H9 (cell line): ENCODE data around the gene RACGAP1. TPM values are rescaled to one million over a fixed set of nuclear protein-coding genes. Genes with fewer than 3 reads are reported as not detected.

Source experiments
- DNase-seq: peaks from one replicate; pipeline ENCODE4 v3.0.0-alpha.2; 2017
- H2AFZ ChIP-seq: one replicate; pipeline ENCODE4 v1.6.1; 2013; ENCODE audit warnings: mild to moderate bottlenecking, low read length, control low read depth, moderate library complexity
- H2AK5ac ChIP-seq: 2 replicates; pipeline ENCODE4 v1.6.1; 2013; ENCODE audit warnings: low read length, control low read depth, mixed read lengths; ENCODE audit not compliant: insufficient read length
- H2BK120ac ChIP-seq: one replicate; pipeline ENCODE4 v1.6.1; 2013; ENCODE audit warnings: low read depth, mild to moderate bottlenecking, low read length, control low read depth, inconsistent platforms; ENCODE audit not compliant: poor library complexity, severe bottlenecking
- H2BK12ac ChIP-seq: 2 replicates; pipeline ENCODE4 v1.6.1; 2013; ENCODE audit warnings: low read length, control low read depth, mixed read lengths, low read depth; ENCODE audit not compliant: insufficient read length
- H2BK15ac ChIP-seq: 2 replicates; pipeline ENCODE4 v1.6.1; 2013; ENCODE audit warnings: low read depth, low read length, control low read depth
- H2BK20ac ChIP-seq: one replicate; pipeline ENCODE4 v1.6.1; 2013; ENCODE audit warnings: low read depth, mild to moderate bottlenecking, low read length, control low read depth, inconsistent platforms; ENCODE audit not compliant: poor library complexity, severe bottlenecking
- H2BK5ac ChIP-seq: 2 replicates; pipeline ENCODE4 v1.6.1; 2013; ENCODE audit warnings: low read length, control low read depth, mixed read lengths; ENCODE audit not compliant: insufficient read length
- H3K14ac ChIP-seq: 2 replicates; pipeline ENCODE4 v1.6.1; 2013; ENCODE audit warnings: low read length, control low read depth; ENCODE audit not compliant: insufficient read depth
- H3K18ac ChIP-seq: 2 replicates; pipeline ENCODE4 v1.6.1; 2013; ENCODE audit warnings: low read depth, mild to moderate bottlenecking, mixed read lengths, low read length, control low read depth; ENCODE audit not compliant: insufficient read length
- H3K23ac ChIP-seq: 2 replicates; pipeline ENCODE4 v1.6.1; 2013; ENCODE audit warnings: low read length, control low read depth, mixed read lengths, low read depth; ENCODE audit not compliant: insufficient read length
- H3K23me2 ChIP-seq: 2 replicates; pipeline ENCODE4 v1.6.1; 2013; ENCODE audit warnings: low read depth, mild to moderate bottlenecking, mixed read lengths, low read length, control low read depth; ENCODE audit not compliant: insufficient read length, poor library complexity, severe bottlenecking
- H3K27ac ChIP-seq: 2 replicates; pipeline ENCODE4 v1.5.1; 2013; ENCODE audit warnings: low read length, control low read depth, mixed read lengths, low read depth; ENCODE audit not compliant: insufficient read length
- H3K27me3 ChIP-seq: 2 replicates; pipeline ENCODE4 v1.6.1; 2013; ENCODE audit warnings: low read length, control low read depth, inconsistent platforms; ENCODE audit not compliant: insufficient read depth
- H3K4ac ChIP-seq: 2 replicates; pipeline ENCODE4 v1.6.1; 2013; ENCODE audit warnings: low read depth, mild to moderate bottlenecking, control low read depth, inconsistent platforms, low read length, moderate library complexity
- H3K4me1 ChIP-seq: 2 replicates; pipeline ENCODE4 v1.6.1; 2013; ENCODE audit warnings: low read length, control low read depth, inconsistent platforms; ENCODE audit not compliant: insufficient read depth
- H3K4me2 ChIP-seq: 2 replicates; pipeline ENCODE4 v1.6.1; 2013; ENCODE audit warnings: low read length, control low read depth, mixed read lengths; ENCODE audit not compliant: insufficient read length, insufficient read depth
- H3K56ac ChIP-seq: 2 replicates; pipeline ENCODE4 v1.6.1; 2013; ENCODE audit warnings: low read depth, mild to moderate bottlenecking, mixed read lengths, low read length, control low read depth; ENCODE audit not compliant: insufficient read length
- H3K79me1 ChIP-seq: 2 replicates; pipeline ENCODE4 v1.6.1; 2013; ENCODE audit warnings: low read depth, mild to moderate bottlenecking, moderate library complexity, low read length, control low read depth, inconsistent platforms; ENCODE audit not compliant: insufficient read depth, poor library complexity, severe bottlenecking
- H3K79me2 ChIP-seq: 2 replicates; pipeline ENCODE4 v1.6.1; 2013; ENCODE audit warnings: low read length, control low read depth, inconsistent platforms; ENCODE audit not compliant: insufficient read depth
- H3K9ac ChIP-seq: 2 replicates; pipeline ENCODE4 v1.6.1; 2013; ENCODE audit warnings: low read length, control low read depth, mixed read lengths; ENCODE audit not compliant: insufficient read length; ENCODE audit errors: extremely low read depth
- H3K9me3 ChIP-seq: one replicate; pipeline ENCODE4 v1.6.1; 2013; ENCODE audit warnings: low read depth, low read length, inconsistent platforms; ENCODE audit not compliant: control insufficient read depth
- H3T11ph ChIP-seq: one replicate; pipeline ENCODE4 v1.6.1; 2013; ENCODE audit warnings: mild to moderate bottlenecking, low read length, control low read depth, inconsistent platforms
- H4K20me1 ChIP-seq: one replicate; pipeline ENCODE4 v1.6.1; 2013; ENCODE audit not compliant: control insufficient read depth, insufficient read length, insufficient read depth
- H4K5ac ChIP-seq: 2 replicates; pipeline ENCODE4 v1.6.1; 2013; ENCODE audit warnings: low read depth, mild to moderate bottlenecking, mixed read lengths, low read length, control low read depth; ENCODE audit not compliant: insufficient read length
- H4K8ac ChIP-seq: replicated peaks from 2 replicates; pipeline ENCODE4 v1.6.1; 2013; ENCODE audit warnings: low read length, control low read depth, mixed read lengths, low read depth; ENCODE audit not compliant: insufficient read length
- H4K91ac ChIP-seq: 2 replicates; pipeline ENCODE4 v1.6.1; 2013; ENCODE audit warnings: low read depth, mild to moderate bottlenecking, moderate library complexity, mixed read lengths, low read length, control low read depth; ENCODE audit not compliant: insufficient read length
- H3K27ac Mint-ChIP-seq, 3 experiments: 2 replicates in 2 of 3; 3 replicates in 1 of 3; pipeline ENCODE4 v1.8.0; 2020 to 2021; ENCODE audit warnings: mixed read lengths in 3 of 3, mild to moderate bottlenecking in 1 of 3, moderate library complexity in 1 of 3
- H3K27me3 Mint-ChIP-seq: 2 replicates; pipeline ENCODE4 v1.8.0; 2021; ENCODE audit warnings: low read depth, mild to moderate bottlenecking, moderate library complexity, mixed read lengths
- H3K36me3 Mint-ChIP-seq, 3 experiments: 2 replicates in 2 of 3; 3 replicates in 1 of 3; pipeline ENCODE4 v1.8.0; 2020 to 2021; ENCODE audit warnings: low read depth in 3 of 3, mixed read lengths in 3 of 3; ENCODE audit not compliant: insufficient read depth in 1 of 3
- H3K4me1 Mint-ChIP-seq, 2 experiments: 2 replicates each; pipeline ENCODE4 v1.8.0; 2020; ENCODE audit warnings: mixed read lengths in 2 of 2
- H3K4me3 Mint-ChIP-seq, 2 experiments: 2 replicates in 1 of 2; 3 replicates in 1 of 2; pipeline ENCODE4 v1.8.0; 2020 to 2021; ENCODE audit warnings: mild to moderate bottlenecking in 2 of 2, mixed read lengths in 2 of 2, moderate library complexity in 1 of 2
- H3K9me3 Mint-ChIP-seq, 2 experiments: 2 replicates in 1 of 2; 3 replicates in 1 of 2; pipeline ENCODE4 v1.8.0; 2020; ENCODE audit warnings: mild to moderate bottlenecking in 2 of 2, mixed read lengths in 2 of 2, moderate library complexity in 1 of 2
- WGBS: extraction: QIAGEN DNeasy Blood & Tissue Kit; methylation state at CpG from one replicate; pipeline ENCODE4 v1.1.7; 2013; ENCODE audit warnings: missing lambda C conversion rate, low lambda C conversion rate, mixed read lengths; ENCODE audit not compliant: insufficient read length; ENCODE audit errors: extremely low coverage; 5-methylcytosine and 5-hydroxymethylcytosine counted together
- total RNA-seq: library from RNA; stranded (reverse); gene quantifications from 2 replicates; pipeline ENCODE4 v1.2.1, GENCODE V29; 2021
- TF ChIP-seq, protein P1 (sequence below): fragments of 200-600 bp; sonication (generic); conservative IDR thresholded peaks from 3 replicates; pipeline ENCODE4 v1.8.0; 2021; ENCODE audit warnings: antibody characterized with exemption, mild to moderate bottlenecking

The RACGAP1 gene
- total RNA-seq, 1 experiment from 2014 or later: 64.8 TPM

DNA sequence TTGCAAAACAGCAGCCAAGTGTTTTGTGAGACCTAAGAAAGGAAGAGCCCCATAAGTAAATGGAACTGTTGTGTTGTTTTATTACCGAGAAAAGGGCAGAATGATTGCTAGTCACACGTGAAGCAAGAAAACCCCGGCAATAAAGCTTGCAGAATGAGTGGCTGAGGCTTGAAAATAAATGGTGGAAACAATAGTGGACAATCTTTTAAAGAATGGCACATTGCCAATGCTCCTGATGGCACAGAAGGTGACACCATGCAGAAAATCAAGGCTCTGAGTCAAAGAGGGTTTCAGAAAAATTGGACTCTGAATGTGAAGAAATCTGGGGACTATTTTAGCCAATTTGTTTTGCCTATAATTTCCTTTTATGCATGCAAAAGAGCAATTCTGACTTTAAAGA is 78.8 kb downstream of the RACGAP1 start:
- Histone ChIP-seq H3K27ac (no peak overlapping the region), H4K20me1 (no peaks in the 10 kb centered on the region)
- H3K4me1 Mint-ChIP-seq: peaks cover 41 to 60% of the 10 kb centered on the region in 2 experiments

More for the DNA sequence above, 78.8 kb downstream of the RACGAP1 start:
- no peaks in the 10 kb centered on the region for H3K27me3 ChIP-seq
- no peak overlapping the region for H4K8ac ChIP-seq
- no peaks in the 10 kb centered on the region for H3K9me3 ChIP-seq
- H3K79me1 ChIP-seq: no peaks in the 10 kb centered on the region
- H3K14ac ChIP-seq: no peak overlapping the region
- H2BK15ac ChIP-seq: no peak overlapping the region
- peaks cover 5% of the 10 kb centered on the region for H3K23me2 ChIP-seq
- H3T11ph ChIP-seq: no peak overlapping the region
- H3K4me3 Mint-ChIP-seq: no peak overlapping the region
- H2BK20ac ChIP-seq: no peak overlapping the region
- no peaks in the 10 kb centered on the region for H3K36me3 Mint-ChIP-seq
- H2BK12ac ChIP-seq: no peak overlapping the region
- H3K23ac ChIP-seq: no peak overlapping the region
- H2BK120ac ChIP-seq: no peak overlapping the region
- H3K79me2 ChIP-seq: no peaks in the 10 kb centered on the region
- H3K4ac ChIP-seq: no peak overlapping the region
- no peaks in the 10 kb centered on the region; the same call in 1 of the 2 replicates for H3K4me1 ChIP-seq
- H2AK5ac ChIP-seq: no peak overlapping the region
- H4K5ac ChIP-seq: no peak overlapping the region
- H3K18ac ChIP-seq: no peak overlapping the region
- TF ChIP-seq, protein P1, sequence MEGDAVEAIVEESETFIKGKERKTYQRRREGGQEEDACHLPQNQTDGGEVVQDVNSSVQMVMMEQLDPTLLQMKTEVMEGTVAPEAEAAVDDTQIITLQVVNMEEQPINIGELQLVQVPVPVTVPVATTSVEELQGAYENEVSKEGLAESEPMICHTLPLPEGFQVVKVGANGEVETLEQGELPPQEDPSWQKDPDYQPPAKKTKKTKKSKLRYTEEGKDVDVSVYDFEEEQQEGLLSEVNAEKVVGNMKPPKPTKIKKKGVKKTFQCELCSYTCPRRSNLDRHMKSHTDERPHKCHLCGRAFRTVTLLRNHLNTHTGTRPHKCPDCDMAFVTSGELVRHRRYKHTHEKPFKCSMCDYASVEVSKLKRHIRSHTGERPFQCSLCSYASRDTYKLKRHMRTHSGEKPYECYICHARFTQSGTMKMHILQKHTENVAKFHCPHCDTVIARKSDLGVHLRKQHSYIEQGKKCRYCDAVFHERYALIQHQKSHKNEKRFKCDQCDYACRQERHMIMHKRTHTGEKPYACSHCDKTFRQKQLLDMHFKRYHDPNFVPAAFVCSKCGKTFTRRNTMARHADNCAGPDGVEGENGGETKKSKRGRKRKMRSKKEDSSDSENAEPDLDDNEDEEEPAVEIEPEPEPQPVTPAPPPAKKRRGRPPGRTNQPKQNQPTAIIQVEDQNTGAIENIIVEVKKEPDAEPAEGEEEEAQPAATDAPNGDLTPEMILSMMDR: no peak
- H2AFZ ChIP-seq: no peak overlapping the region
- WGBS: no CpG with 5 or more reads among the region's 3 CpGs
- no peak overlapping the region for H2BK5ac ChIP-seq
- H4K91ac ChIP-seq: no peak overlapping the region
- no peaks in the 10 kb centered on the region for H3K9me3 Mint-ChIP-seq
- no peak overlapping the region for H3K9ac ChIP-seq
- no peak for DNase-seq
- H3K56ac ChIP-seq: no peak overlapping the region
- no peak overlapping the region for H3K4me2 ChIP-seq
- H3K27me3 Mint-ChIP-seq: peaks cover 27% of the 10 kb centered on the region
- no peak overlapping the region for H3K27ac Mint-ChIP-seq
